HEK293T (cell line): ENCODE measurements around the gene FUT4.
A peak's percentile ranks its signal among the peaks of the same experiment; 100 is the strongest.

Experiments
- CTCF ChIA-PET: fragments of 350-600 bp; formaldehyde crosslinking; extraction: SDS; loops from one replicate; lab custom pipeline; 2021; ENCODE audit warnings: antibody characterized with exemption, inconsistent platforms; lab: Yijun Ruan, JAX
- POLR2A ChIA-PET: fragments of 350-600 bp; formaldehyde crosslinking; extraction: SDS; loops from one replicate; lab custom pipeline; 2020; ENCODE audit warnings: antibody characterized with exemption, inconsistent platforms; lab: Yijun Ruan, JAX
- DNase-seq: peaks from one replicate; pipeline ENCODE4 v3.0.0; 2012; ENCODE audit warnings: mixed read lengths; ENCODE audit errors: extremely low spot score
- ARNT ChIP-seq: fragments of 450-650 bp; IDR thresholded peaks from 2 replicates; pipeline ENCODE4 v1.6.1; 2017; ENCODE audit warnings: mild to moderate bottlenecking
- BHLHE40 ChIP-seq: fragments of 450-650 bp; IDR thresholded peaks from 2 replicates; pipeline ENCODE4 v1.6.1; 2016; ENCODE audit warnings: mild to moderate bottlenecking, moderate library complexity, borderline replicate concordance
- CTBP1 ChIP-seq: fragments of 450-650 bp; IDR thresholded peaks from 2 replicates; pipeline ENCODE4 v1.6.1; 2016; ENCODE audit warnings: borderline replicate concordance
- ELF4 ChIP-seq: fragments of 450-650 bp; IDR thresholded peaks from 2 replicates; pipeline ENCODE4 v1.6.1; 2017; ENCODE audit warnings: antibody characterized with exemption
- FOXA1 ChIP-seq: fragments of 450-650 bp; IDR thresholded peaks from 2 replicates; pipeline ENCODE4 v1.6.1; 2016; ENCODE audit warnings: mild to moderate bottlenecking
- FOXK2 ChIP-seq: fragments of 450-650 bp; IDR thresholded peaks from 2 replicates; pipeline ENCODE4 v1.6.1; 2016; ENCODE audit warnings: mild to moderate bottlenecking
- FOXM1 ChIP-seq: fragments of 450-650 bp; IDR thresholded peaks from 2 replicates; pipeline ENCODE4 v1.6.1; 2017; ENCODE audit warnings: mild to moderate bottlenecking, borderline replicate concordance
- HDGF ChIP-seq: fragments of 450-650 bp; IDR thresholded peaks from 2 replicates; pipeline ENCODE4 v1.6.1; 2017; ENCODE audit warnings: antibody characterized with exemption, borderline replicate concordance
- L3MBTL2 ChIP-seq: fragments of 450-650 bp; conservative IDR thresholded peaks from 2 replicates; pipeline ENCODE4 v1.6.1; 2016; ENCODE audit warnings: mild to moderate bottlenecking
- LEF1 ChIP-seq: fragments of 450-650 bp; IDR thresholded peaks from 2 replicates; pipeline ENCODE4 v1.6.1; 2017; ENCODE audit warnings: mild to moderate bottlenecking, borderline replicate concordance
- NFRKB ChIP-seq: fragments of 450-650 bp; IDR thresholded peaks from 2 replicates; pipeline ENCODE4 v1.6.1; 2016; ENCODE audit warnings: mild to moderate bottlenecking, moderate library complexity
- PKNOX1 ChIP-seq: fragments of 450-650 bp; IDR thresholded peaks from 2 replicates; pipeline ENCODE4 v1.6.1; 2016
- SP1 ChIP-seq: fragments of 450-650 bp; IDR thresholded peaks from 2 replicates; pipeline ENCODE4 v1.6.1; 2017
- SUZ12 ChIP-seq: fragments of 450-650 bp; IDR thresholded peaks from 2 replicates; pipeline ENCODE4 v1.6.1; 2016; ENCODE audit warnings: mild to moderate bottlenecking
- TARDBP ChIP-seq: fragments of 450-650 bp; IDR thresholded peaks from 2 replicates; pipeline ENCODE4 v1.6.1; 2016
- ZNF384 ChIP-seq: fragments of 450-650 bp; IDR thresholded peaks from 2 replicates; pipeline ENCODE4 v1.6.1; 2016

The FUT4 gene

GRCh38 chr11:94507485-94507884 is 36.2 kb upstream of the FUT4 start:
- ChIA-PET CTCF (no interaction called here), POLR2A (no interaction called here)
- no peak for DNase-seq

GRCh38 chr11:94511932-94512781 is 31.6 kb upstream of the FUT4 start, which contains the start of gene C11orf97:
C11orf97 (plus strand) TSS chr11:94512461; CDS start chr11:94512529, 68 bp downstream.
- DNase-seq = peak; percentile 76
- TF ChIP-seq ZNF384 (no peak), PKNOX1 (no peak), FOXA1 (no peak), NFRKB (no peak), HDGF (no peak), FOXM1 (no peak), FOXK2 (no peak), ELF4 (no peak), BHLHE40 (no peak), SP1 (no peak), L3MBTL2 (no peak), CTBP1 (no peak), ARNT (no peak), TARDBP (no peak), SUZ12 (no peak)
- CTCF ChIA-PET = interaction anchor here (0.6 to 1.4 kb wide), 5 partner anchors 9 to 617 kb away, joined by 3 read pairs; no protein-coding TSS in a partner anchor
- POLR2A ChIA-PET = interaction anchor here (1.2 kb wide), 1 partner anchor 19 kb away, joined by 3 read pairs; the partner anchor contains the start of genes ANKRD49 and MRE11

More at GRCh38 chr11:94507485-94507884, 36.2 kb upstream of the FUT4 start:
- TF ChIP-seq BHLHE40 (no peak), PKNOX1 (no peak), TARDBP (no peak), ZNF384 (no peak), FOXK2 (no peak), HDGF (no peak), ARNT (no peak), ELF4 (no peak), CTBP1 (no peak), SUZ12 (no peak), FOXA1 (no peak), LEF1 (no peak), SP1 (no peak), FOXM1 (no peak), NFRKB (no peak), L3MBTL2 (no peak)

- POLR2A ChIA-PET = interaction anchor here (1.2 kb wide), 1 partner anchor 20 kb away, joined by 3 read pairs; the partner anchor contains the start of genes ANKRD49 and MRE11
- CTCF ChIA-PET = interaction anchor here (0.7 to 1.4 kb wide), 4 partner anchors 8 to 618 kb away, joined by 3 read pairs; no protein-coding TSS in a partner anchor
- TF ChIP-seq LEF1 = no peak
- TF ChIP-seq HDGF = no peak
- TF ChIP-seq NFRKB = no peak
- TF ChIP-seq FOXK2 = no peak
- no peak for TF ChIP-seq PKNOX1
- no peak for TF ChIP-seq BHLHE40
- TF ChIP-seq SP1 = no peak
- no peak for DNase-seq
These were observed 30.6 kb upstream of the FUT4 start for GRCh38 chr11:94513091-94513490.

- TF ChIP-seq TARDBP = no peak
- no peak for TF ChIP-seq LEF1
- TF ChIP-seq HDGF = no peak
- TF ChIP-seq SUZ12 = no peak
- no peak for TF ChIP-seq ELF4
- no peak for TF ChIP-seq FOXA1
- TF ChIP-seq PKNOX1 = no peak
- TF ChIP-seq FOXM1 = no peak
- no peak for TF ChIP-seq ARNT
- no peak for TF ChIP-seq FOXK2
- CTCF ChIA-PET = no interaction called here
These were observed 28.3 kb upstream of the FUT4 start for GRCh38 chr11:94515398-94515797.

GRCh38 chr11:94516725-94517124 is 27.0 kb upstream of the FUT4 start:
- ChIA-PET POLR2A (interaction anchor here (1.0 kb wide), 1 partner anchor 22 kb away, joined by 3 read pairs; no protein-coding TSS in a partner anchor), CTCF (interaction anchor here (1.5 kb wide), 1 partner anchor 12 kb away, joined by 4 read pairs; no protein-coding TSS in a partner anchor)
- TF ChIP-seq L3MBTL2 (no peak), FOXM1 (no peak), HDGF (no peak), ZNF384 (no peak), ARNT (no peak), FOXA1 (no peak), BHLHE40 (no peak), NFRKB (no peak), SUZ12 (no peak), CTBP1 (no peak), FOXK2 (no peak), SP1 (no peak), ELF4 (no peak), LEF1 (no peak), PKNOX1 (no peak)
- no peak for DNase-seq

More at GRCh38 chr11:94515398-94515797, 28.3 kb upstream of the FUT4 start:
- POLR2A ChIA-PET = no interaction called here
- DNase-seq = no peak
